ENCODE data around the gene CYP2R1.
A peak's percentile ranks its signal among the peaks of the same experiment; 100 is the strongest.

DNA sequence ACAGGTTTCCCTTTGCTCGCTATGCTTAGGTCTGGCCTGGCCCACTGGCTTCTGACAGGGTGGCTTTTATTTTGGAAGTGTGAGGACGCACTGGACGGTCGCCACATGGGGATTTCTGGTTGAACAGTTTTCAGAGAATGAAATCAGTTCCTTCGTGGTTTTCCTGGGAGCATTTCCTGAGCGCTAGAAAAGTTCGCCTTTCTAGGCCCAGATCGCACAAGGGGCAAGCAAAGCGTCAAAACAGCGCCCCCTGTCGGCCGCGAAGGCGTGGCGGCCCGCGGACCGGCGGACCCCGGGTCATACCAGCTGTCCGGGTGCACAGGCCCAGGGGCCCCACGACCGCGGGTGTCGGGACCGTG is 12.7 kb upstream of the CYP2R1 start:
- TF ChIP-seq, protein P1, sequence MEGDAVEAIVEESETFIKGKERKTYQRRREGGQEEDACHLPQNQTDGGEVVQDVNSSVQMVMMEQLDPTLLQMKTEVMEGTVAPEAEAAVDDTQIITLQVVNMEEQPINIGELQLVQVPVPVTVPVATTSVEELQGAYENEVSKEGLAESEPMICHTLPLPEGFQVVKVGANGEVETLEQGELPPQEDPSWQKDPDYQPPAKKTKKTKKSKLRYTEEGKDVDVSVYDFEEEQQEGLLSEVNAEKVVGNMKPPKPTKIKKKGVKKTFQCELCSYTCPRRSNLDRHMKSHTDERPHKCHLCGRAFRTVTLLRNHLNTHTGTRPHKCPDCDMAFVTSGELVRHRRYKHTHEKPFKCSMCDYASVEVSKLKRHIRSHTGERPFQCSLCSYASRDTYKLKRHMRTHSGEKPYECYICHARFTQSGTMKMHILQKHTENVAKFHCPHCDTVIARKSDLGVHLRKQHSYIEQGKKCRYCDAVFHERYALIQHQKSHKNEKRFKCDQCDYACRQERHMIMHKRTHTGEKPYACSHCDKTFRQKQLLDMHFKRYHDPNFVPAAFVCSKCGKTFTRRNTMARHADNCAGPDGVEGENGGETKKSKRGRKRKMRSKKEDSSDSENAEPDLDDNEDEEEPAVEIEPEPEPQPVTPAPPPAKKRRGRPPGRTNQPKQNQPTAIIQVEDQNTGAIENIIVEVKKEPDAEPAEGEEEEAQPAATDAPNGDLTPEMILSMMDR (IDR thresholded peaks at IDR 0.05) = peak; percentile 86 to 95 (median 91)
- TF ChIP-seq EP300 (IDR thresholded peaks at IDR 0.05; ENCODE audit: low read depth) (no peak), POLR2A (IDR thresholded peaks at IDR 0.05) (no peak), POLR2AphosphoS5 (IDR thresholded peaks at IDR 0.05) (no peak)

Measured in transverse colon (tissue), 4 donors.